HepG2 (cell line): ENCODE measurements around the gene P4HA3. TPM values are rescaled to one million over a fixed set of nuclear protein-coding genes. Genes with fewer than 3 reads are reported as not detected.

ENCODE experiments used
- ATAC-seq: fragments of 200-7000 bp; cut with Tn5 transposase; 3 replicates; pipeline ENCODE4 v1.9.1; 2020; ENCODE audit warnings: mild to moderate bottlenecking, moderate library complexity
- BruUV-seq: library from RNA; stranded (reverse); fragments of 400-500 nt; replicated peaks from 2 replicates; lab custom pipeline; 2021; lab: Mats Ljungman, UMichigan
- CTCF ChIA-PET: fragments of 300-600 bp; formaldehyde crosslinking; extraction: SDS; loops from one replicate; lab custom pipeline; 2021; ENCODE audit warnings: low total read pairs, inconsistent platforms, low intra/inter-chr PET ratio; lab: Yijun Ruan, JAX
- POLR2A ChIA-PET: fragments of 350-600 bp; sonication (Branson Sonifier 250); formaldehyde crosslinking; loops from one replicate; lab custom pipeline; 2020; ENCODE audit warnings: antibody characterized with exemption, inconsistent platforms; lab: Yijun Ruan, JAX
- DNase-seq: peaks from one replicate; pipeline ENCODE4 v3.0.0-alpha.2; 2015; ENCODE audit warnings: low spot score
- FAIRE-seq: peaks from 3 replicates; lab custom pipeline; 2011; peaks lifted over from hg19 to GRCh38; lab: Jason Lieb, UNC
- H2AFZ ChIP-seq: one replicate; pipeline ENCODE4 v1.6.1; 2011; ENCODE audit warnings: low read length, inconsistent platforms
- H3K27ac ChIP-seq: fragments of 300-600 bp; 3 replicates; pipeline ENCODE4 v1.8.0; 2011; ENCODE audit warnings: mixed run types, mild to moderate bottlenecking, mixed read lengths, low read length, inconsistent platforms; ENCODE audit not compliant: insufficient read depth; ENCODE audit errors: extremely low read length
- H3K27me3 ChIP-seq, 2 experiments: fragments of 200-600 bp in 1 of 2; 2 replicates in 1 of 2; 3 replicates in 1 of 2; pipeline versions ENCODE4 v1.6.0 to v1.8.0; 2011; ENCODE audit warnings: low read length in 2 of 2, mild to moderate bottlenecking in 2 of 2, moderate library complexity in 2 of 2, inconsistent platforms in 1 of 2; ENCODE audit not compliant: insufficient read depth in 2 of 2, control insufficient read depth in 1 of 2
- H3K36me3 ChIP-seq, 2 experiments: fragments of 200-600 bp in 1 of 2; replicated peaks in 1 of 2; 2 replicates in 1 of 2; 3 replicates in 1 of 2; pipeline versions ENCODE4 v1.5.1 to v1.8.0; 2011; ENCODE audit warnings: low read length in 2 of 2, inconsistent platforms in 1 of 2; ENCODE audit not compliant: insufficient read depth in 2 of 2, control insufficient read depth in 1 of 2
- H3K4me1 ChIP-seq: 2 replicates; pipeline ENCODE4 v1.5.1; 2012; ENCODE audit warnings: low read length, inconsistent platforms; ENCODE audit not compliant: insufficient read depth
- H3K4me2 ChIP-seq: 2 replicates; pipeline ENCODE4 v1.6.0; 2011; ENCODE audit warnings: low read depth, low read length, inconsistent platforms
- H3K4me3 ChIP-seq, 3 experiments: fragments of 200-600 bp in 1 of 3; sonication (generic), shearing (Covaris generic) in 1 of 3; replicated peaks in 1 of 3; 2 replicates each; pipeline ENCODE4 v1.5.1; 2011 to 2016; ENCODE audit warnings: low read length in 3 of 3, inconsistent platforms in 2 of 3, low read depth in 2 of 3, mild to moderate bottlenecking in 2 of 3, control low read depth in 1 of 3, mixed read lengths in 1 of 3; ENCODE audit not compliant: insufficient read depth in 1 of 3
- H3K79me2 ChIP-seq: one replicate; pipeline ENCODE4 v1.6.1; 2011; ENCODE audit warnings: low read length, inconsistent platforms; ENCODE audit not compliant: insufficient read depth
- H3K9ac ChIP-seq: 2 replicates; pipeline ENCODE4 v1.6.0; 2011; ENCODE audit warnings: mild to moderate bottlenecking, low read depth, low read length, inconsistent platforms; ENCODE audit not compliant: insufficient read depth
- H3K9me3 ChIP-seq: 2 replicates; pipeline ENCODE4 v1.5.1; 2012; ENCODE audit warnings: mild to moderate bottlenecking, low read length
- H4K20me1 ChIP-seq: 2 replicates; pipeline ENCODE4 v1.6.0; 2011; ENCODE audit warnings: inconsistent platforms, mild to moderate bottlenecking, low read length, moderate library complexity; ENCODE audit not compliant: insufficient read depth
- AKNA ChIP-seq: sonication (generic); formaldehyde crosslinking; IDR thresholded peaks from 2 replicates; pipeline ENCODE4 v1.4.0; 2020; ENCODE audit warnings: missing genetic modification reagents, borderline replicate concordance
- BCLAF1 ChIP-seq: fragments of 450-650 bp; IDR thresholded peaks from 2 replicates; pipeline ENCODE4 v1.6.1; 2017; ENCODE audit warnings: mild to moderate bottlenecking
- CEBPG ChIP-seq: IDR thresholded peaks from 2 replicates; pipeline ENCODE4 v1.6.1; 2016
- FOXP1 ChIP-seq, 2 experiments: fragments of 450-650 bp in 1 of 2; IDR thresholded peaks; 2 replicates each; pipeline ENCODE4 v1.6.1; 2017 to 2018; ENCODE audit warnings: antibody characterized with exemption in 1 of 2
- SMC3 ChIP-seq: IDR thresholded peaks from 2 replicates; pipeline ENCODE4 v1.6.1; 2011; ENCODE audit warnings: low read length, improper control_type of control experiment
- TFDP1 ChIP-seq: IDR thresholded peaks from 2 replicates; pipeline ENCODE4 v1.6.1; 2016; ENCODE audit warnings: missing compliant biosample characterization, missing genetic modification reagents, borderline replicate concordance
- TFDP2 ChIP-seq: sonication (generic); formaldehyde crosslinking; IDR thresholded peaks from 2 replicates; pipeline ENCODE4 v1.4.0; 2020; ENCODE audit warnings: missing genetic modification reagents
- ZBTB33 ChIP-seq: sonication (generic); formaldehyde crosslinking; IDR thresholded peaks from 2 replicates; pipeline ENCODE4 v1.4.0; 2020; ENCODE audit warnings: missing genetic modification reagents
- ZNF468 ChIP-seq: sonication (generic); formaldehyde crosslinking; IDR thresholded peaks from 2 replicates; pipeline ENCODE4 v1.8.0; 2022; ENCODE audit warnings: mild to moderate bottlenecking, moderate library complexity, missing genetic modification reagents
- ZSCAN22 ChIP-seq: sonication (generic); formaldehyde crosslinking; IDR thresholded peaks from 2 replicates; pipeline ENCODE4 v1.4.0; 2020; ENCODE audit warnings: mild to moderate bottlenecking, missing genetic modification reagents
- ZSCAN29 ChIP-seq: sonication (generic); formaldehyde crosslinking; conservative IDR thresholded peaks from 2 replicates; pipeline ENCODE4 v1.4.0; 2020; ENCODE audit warnings: mild to moderate bottlenecking, missing genetic modification reagents
- WGBS: methylation state at CpG from one replicate; pipeline ENCODE4 v1.1.6; 2017; ENCODE audit warnings: low lambda C conversion rate; 5-methylcytosine and 5-hydroxymethylcytosine counted together
- in situ Hi-C: cut with HindIII; loops from 2 replicates; pipeline ENCODE4 v1.10.0; 2017; ENCODE audit warnings: low pct_unique_long_range_greater_than_20kb; ENCODE audit not compliant: extremely low pct_ligation_motif_present
- intact Hi-C: fragments of 100-400 bp; cut with micrococcal nuclease; formaldehyde crosslinking; loops from one replicate; pipeline ENCODE4 v1.10.0; 2022; ENCODE audit not compliant: unreplicated experiment
- polyA plus RNA-seq, 8 experiments: library from polyadenylated mRNA; depleted of rRNA in 3 of 8; stranded (reverse) in 7 of 8; unstranded in 1 of 8; fragments of >200 nt; fragmentation: Illumina TruSeq in 4 of 8; extraction: Trizol in 4 of 8; gene quantifications; 2 replicates each; pipeline versions ENCODE4 v1.2.1 to v1.2.3, GENCODE V29; 2011 to 2016; ENCODE audit warnings: low read depth in 4 of 8, missing spikeins in 1 of 8, mixed read lengths in 1 of 8; ENCODE audit not compliant: insufficient read depth in 1 of 8
- total RNA-seq, 5 experiments: library from RNA; depleted of rRNA; stranded (reverse); fragments of >200 nt; fragmentation: Illumina TruSeq; extraction: Trizol; gene quantifications; 2 replicates each; pipeline ENCODE4 v1.2.3, GENCODE V29; 2016; ENCODE audit warnings: low read depth in 1 of 5

P4HA3 gene
- total and polyA plus RNA-seq, 2 of the 13 experiments (the other 11 are each of a cell fraction or from before 2014, with no cell fraction given), result not detected

- FAIRE-seq, result no peak
- Histone ChIP-seq H4K20me1 (no peaks in the 10 kb centered on the region), H3K4me2 (no peak overlapping the region), H3K27ac (no peak overlapping the region), H2AFZ (no peak overlapping the region), H3K4me1 (no peaks in the 10 kb centered on the region), H3K36me3 (peaks cover 23 to 65% of the 10 kb centered on the region in 2 experiments), H3K4me3 (no peak overlapping the region), H3K79me2 (no peaks in the 10 kb centered on the region), H3K27me3 (no peaks in the 10 kb centered on the region), H3K9ac (no peak overlapping the region), H3K9me3 (no peaks in the 10 kb centered on the region)
- ChIA-PET CTCF (no interaction called here), POLR2A (no interaction called here)
- in situ Hi-C loops, result no loop called here
- no TSS peak for BruUV-seq
- no peak for DNase-seq
- ATAC-seq, result no peak
- intact Hi-C loops, result no loop called here
- WGBS, result 97% methylated on average over 2 of the region's 2 CpGs
- TF ChIP-seq ZNF468 (CRISPR knock-in tag) (no peak), AKNA (CRISPR knock-in tag) (no peak), ZBTB33 (CRISPR knock-in tag) (no peak), ZSCAN22 (CRISPR knock-in tag) (no peak), SMC3 (no peak), CEBPG (no peak), TFDP1 (no peak), ZSCAN29 (CRISPR knock-in tag) (no peak), TFDP2 (no peak), FOXP1 (IDR thresholded peaks at IDR 0.05) (no peak), FOXP1 (CRISPR knock-in tag; IDR thresholded peaks at IDR 0.05) (no peak), BCLAF1 (no peak)
Observed at GRCh38 chr11:74237541-74237940, 73.9 kb downstream of the P4HA3 start.
